Stimulated activated CD8-positive, alpha-beta memory T cell treated with anti-CD3 and anti-CD28 coated beads, Interleukin-4, amount 100 ng/mL, for 24 hours (primary cell): ENCODE measurements around the gene WARS2.
"Not testable (repeated sequence)": the region's sequence is repeated elsewhere in the genome, so short reads cannot be mapped to it uniquely, and the experiment has no call there.

ENCODE experiments used
- DNase-seq: peaks from one replicate; pipeline ENCODE4 v3.0.0-alpha.2; 2020; ENCODE audit warnings: low read depth

Gene WARS2

DNA sequence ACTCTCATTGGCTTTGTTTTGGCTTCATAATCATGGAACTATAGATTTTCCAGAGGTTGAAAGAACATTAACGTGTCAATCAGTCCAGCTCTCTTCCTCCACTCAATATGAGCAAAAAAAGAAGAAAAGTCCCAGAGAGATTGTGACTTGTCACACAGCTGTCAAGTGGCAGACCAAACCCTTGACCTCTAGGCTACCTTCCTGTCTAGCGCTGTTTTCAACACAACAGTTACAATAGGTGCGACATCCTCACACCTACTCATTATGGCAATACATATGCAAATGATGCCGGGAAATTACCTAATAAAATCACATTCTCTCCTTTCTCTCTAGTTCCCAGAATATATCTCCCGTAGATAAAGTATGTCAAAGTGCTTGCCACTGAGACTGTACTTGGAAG lies 1.1 kb downstream of the WARS2 start:
- DNase-seq = no peak

- no peak for DNase-seq
Measured at GRCh38 chr1:119136401-119136800, 4.1 kb downstream of the WARS2 start.

DNA sequence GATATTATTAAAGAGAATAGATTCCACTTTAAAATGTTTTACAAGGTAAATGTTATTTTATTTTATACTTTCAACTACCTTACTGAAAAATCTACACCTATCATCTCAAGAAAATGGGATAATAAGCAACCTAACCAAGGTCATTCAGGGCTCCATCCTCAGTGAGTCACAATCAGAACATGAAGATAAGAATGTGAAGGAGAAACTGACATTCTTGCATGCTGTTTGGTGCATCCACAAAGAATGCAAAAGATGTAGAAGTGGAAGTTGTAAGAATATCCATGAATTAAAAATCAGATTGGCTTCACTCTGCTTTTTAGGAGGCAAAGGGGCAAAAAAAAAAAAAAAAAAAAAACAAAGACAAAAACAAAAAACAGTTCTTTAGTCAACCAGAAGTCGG lies 6.5 kb downstream of the WARS2 start:
- DNase-seq = no peak

GRCh38 chr1:119132179-119132578 lies 8.3 kb downstream of the WARS2 start:
- no peak for DNase-seq

DNA sequence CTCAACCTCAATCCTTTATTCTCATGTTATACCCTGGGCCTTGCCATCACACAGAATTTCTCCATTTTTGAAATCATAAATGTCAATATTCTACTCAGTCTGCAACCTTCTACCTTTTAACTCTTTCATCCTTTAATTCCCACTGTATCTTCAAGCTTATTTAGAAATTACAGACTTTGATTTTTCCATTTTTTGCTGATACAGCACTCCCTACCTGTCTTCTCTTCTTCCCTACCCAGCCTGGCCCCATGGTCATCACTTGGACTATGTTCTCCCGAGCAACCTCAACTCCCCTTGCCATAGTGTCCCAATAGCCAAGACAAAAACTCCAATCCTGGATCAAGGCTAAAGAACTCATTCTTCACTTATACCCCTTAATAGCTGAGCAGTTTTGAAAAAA lies 14.6 kb downstream of the WARS2 start:
- no peak for DNase-seq

DNA sequence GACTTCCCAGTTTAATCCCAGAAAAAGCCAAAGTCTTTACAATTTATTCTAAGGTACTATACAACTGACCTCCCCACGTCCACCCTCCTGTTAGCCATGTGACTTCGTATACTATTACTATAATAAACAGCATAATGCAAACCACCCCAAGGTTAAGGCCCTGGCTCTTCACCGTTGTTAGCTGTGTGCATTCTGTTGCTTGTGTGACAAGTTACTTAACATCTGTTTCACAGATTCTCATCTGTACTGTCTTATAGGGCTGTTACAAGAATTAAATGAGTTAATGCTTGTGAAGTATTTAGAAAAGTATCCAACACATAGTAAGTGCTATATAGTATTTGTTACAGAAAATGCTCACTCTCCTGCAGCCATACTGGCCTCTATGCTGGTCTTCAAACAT lies 15.7 kb downstream of the WARS2 start:
- no peak for DNase-seq

GRCh38 chr1:119121872-119122271 lies 18.6 kb downstream of the WARS2 start:
- DNase-seq = not testable (repeated sequence)

DNA sequence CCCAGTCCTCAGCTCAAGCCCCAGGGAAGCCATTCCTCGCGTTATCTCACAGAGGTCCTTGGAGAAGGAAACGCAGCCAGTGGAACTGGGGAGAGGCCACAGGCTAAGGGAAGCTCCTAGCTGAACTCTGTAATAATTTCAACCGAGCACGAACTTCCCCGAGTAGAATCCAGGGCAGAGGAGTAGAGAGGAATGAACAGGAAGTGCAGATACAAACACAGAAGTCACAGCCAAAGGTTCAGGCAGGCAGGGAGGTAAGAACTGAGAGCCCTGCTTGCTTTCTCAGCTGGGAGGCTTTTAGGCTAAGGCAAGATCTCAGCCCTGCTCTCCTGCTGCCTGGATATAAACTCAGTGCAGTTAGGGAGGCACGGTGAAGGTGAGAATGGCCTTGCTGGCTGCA lies 23.7 kb downstream of the WARS2 start:
- no peak for DNase-seq

GRCh38 chr1:119115736-119116135 lies 24.7 kb downstream of the WARS2 start:
- no peak for DNase-seq

- no peak for DNase-seq
Measured at GRCh38 chr1:119115311-119115710, 25.1 kb downstream of the WARS2 start.

DNA sequence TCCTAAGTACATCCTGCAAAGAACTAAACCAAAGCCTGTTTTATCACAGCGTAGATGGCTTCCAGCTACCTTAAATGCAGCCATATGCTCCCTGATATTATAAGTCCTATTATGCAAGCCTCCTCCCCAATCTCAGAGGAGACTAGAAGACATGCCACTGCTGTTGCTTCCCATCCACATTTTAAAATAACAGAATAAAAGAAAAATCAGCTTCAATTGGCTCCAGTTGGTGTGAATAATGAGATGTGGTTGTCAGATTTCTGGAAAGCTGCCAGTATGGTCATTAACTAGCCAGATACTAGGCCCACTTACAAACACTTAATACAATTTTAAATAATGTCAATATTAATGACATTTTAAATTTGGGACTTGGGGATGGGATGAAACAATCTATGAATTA lies 25.7 kb downstream of the WARS2 start:
- DNase-seq = no peak

DNA sequence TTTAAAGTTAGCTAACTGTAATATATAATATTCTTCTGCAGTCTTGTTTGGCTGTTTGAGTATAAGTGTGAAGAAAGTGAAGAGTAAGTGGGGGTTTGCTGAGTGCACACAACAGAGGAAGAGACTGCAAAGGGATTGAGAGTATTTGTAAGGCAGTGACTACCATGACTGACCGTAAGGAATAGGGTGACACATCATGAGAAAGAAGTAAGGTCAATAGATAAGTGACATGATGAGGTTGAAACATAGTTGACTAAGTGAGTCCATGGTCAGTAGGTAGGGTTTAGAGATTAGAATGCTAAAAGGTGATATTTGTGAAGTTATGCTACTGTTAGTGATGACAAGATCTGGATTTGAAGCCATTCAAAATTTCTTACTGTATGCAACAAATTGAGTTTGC lies 27.7 kb downstream of the WARS2 start:
- DNase-seq = no peak

- no peak for DNase-seq
Measured at GRCh38 chr1:119112244-119112643, 28.2 kb downstream of the WARS2 start.

DNA sequence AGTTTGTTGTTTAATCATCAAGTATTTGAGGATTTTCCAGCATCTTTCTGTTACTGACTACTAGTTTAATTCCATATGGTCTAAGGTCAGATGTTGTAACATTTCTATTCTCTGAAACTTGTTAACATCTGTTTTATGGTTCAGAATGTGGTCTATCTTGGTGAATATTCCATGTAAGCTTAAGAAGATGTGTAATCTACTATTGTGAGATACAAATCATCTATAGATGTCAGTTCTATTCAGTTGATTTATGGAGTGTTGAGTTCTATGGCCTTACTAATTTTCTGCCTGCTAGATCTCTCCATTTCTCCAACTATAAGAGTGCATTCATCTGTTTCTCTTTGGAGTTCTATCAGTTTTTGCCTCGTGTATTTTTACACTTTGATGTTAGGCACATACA lies 31.5 kb downstream of the WARS2 start:
- DNase-seq = no peak

DNA sequence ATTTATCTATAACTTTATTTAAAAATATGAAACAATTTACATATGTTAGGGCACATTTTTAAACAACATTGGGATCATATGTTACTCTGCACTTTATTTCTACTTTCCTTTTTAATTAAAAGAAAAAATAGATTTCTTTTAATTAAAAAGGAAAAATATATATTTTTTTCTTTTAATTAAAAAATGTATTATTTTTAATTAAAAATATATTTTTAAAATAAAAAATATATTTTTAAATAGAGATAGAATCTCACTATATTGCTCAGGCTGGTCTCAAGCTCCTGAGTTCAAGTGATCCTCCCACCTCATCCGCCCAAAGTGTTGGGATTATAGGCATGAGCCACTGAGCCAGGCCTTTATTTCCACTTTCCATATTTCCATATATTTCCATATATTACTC lies 36.7 kb downstream of the WARS2 start:
- no peak for DNase-seq

GRCh38 chr1:119102051-119102450 lies 38.4 kb downstream of the WARS2 start:
- no peak for DNase-seq

- no peak for DNase-seq
Measured at GRCh38 chr1:119101563-119101962, 38.9 kb downstream of the WARS2 start.

DNA sequence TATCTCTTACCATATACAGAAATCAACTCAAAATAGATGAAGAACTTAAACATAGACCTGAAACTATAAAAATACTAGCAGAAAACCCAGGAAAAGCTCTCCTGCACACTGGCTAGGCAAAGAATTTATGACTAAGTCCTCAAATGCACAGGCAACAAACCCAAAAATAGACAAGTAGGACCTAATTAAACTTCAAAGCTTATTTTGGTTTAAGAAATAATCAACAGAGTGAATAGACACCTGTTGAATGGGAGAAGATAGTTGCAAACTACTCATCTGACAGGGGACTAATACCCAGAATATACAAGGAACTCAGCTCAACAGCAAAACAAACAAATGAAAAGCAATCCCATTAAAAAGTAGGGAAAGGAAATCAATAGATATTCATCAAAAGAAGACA lies 40.7 kb downstream of the WARS2 start:
- no peak for DNase-seq

- DNase-seq = no peak
Measured at GRCh38 chr1:119097380-119097779, 43.1 kb downstream of the WARS2 start.

GRCh38 chr1:119093721-119094120 lies 46.7 kb downstream of the WARS2 start:
- no peak for DNase-seq

GRCh38 chr1:119091618-119092017 lies 48.8 kb downstream of the WARS2 start:
- DNase-seq = no peak

DNA sequence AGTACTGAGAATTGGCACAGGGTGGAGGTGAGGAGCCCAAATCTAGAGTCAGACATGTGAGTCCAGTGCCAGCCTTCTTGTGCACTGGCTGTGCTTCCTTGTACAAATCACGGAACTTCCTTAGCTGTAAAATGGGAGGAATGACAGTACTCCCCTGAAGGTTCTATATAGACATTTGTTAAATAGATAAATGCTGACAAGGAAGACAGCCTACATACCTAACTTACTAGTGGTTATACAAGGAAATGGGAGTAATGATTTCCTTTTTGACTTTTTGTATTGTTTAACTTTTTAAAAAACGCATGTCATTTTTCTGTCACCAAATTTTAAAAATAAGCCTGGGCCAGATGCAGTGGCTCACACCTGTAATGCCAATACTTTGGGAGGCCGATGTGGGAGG lies 50.2 kb downstream of the WARS2 start:
- DNase-seq = no peak

- no peak for DNase-seq
Measured at GRCh38 chr1:119086830-119087229, 53.6 kb downstream of the WARS2 start.

DNA sequence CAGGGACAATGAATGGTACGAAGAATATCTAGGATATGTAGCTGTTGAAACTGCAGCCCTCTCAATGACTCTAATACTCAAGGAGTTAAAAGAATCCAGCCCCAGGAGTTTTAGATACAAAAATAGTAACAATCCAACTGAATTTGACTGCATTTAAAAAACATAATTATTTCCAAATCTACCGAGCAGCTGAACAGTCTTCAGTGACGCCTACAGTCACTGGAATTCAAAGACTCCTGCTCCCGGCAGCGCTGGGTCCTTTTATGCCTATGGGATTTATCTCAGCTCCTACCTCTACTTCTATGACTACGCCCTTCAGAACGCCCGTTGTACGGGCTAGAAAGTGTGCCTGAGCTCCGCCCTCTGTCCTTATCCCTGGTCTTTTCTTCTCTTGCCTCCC lies 55.7 kb downstream of the WARS2 start:
- DNase-seq = no peak

DNA sequence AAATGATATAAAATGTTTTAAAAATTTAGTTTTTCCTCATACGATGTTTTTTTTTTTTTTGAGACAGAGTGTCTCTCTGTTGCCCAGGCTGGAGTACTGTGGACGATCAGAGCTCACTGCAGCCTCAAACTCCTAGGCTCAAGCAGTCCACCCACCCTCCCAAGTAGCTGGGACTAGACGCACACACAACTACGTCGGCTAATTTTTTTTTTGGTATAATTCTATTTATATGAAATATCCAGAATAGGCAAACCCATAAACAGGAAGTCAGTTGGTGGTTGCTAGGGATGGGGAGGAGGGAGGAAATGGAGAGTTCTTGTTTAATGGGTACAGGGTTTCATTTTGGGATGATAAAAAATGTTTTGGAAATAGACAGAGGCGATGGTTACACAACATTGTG lies 56.5 kb downstream of the WARS2 start:
- DNase-seq = no peak
